HG03280 (cell line): Measurements from ENCODE around the gene ARFRP1.
"Not testable (repeated sequence)": the region's sequence is repeated elsewhere in the genome, so short reads cannot be mapped to it uniquely, and the experiment has no call there.

ENCODE experiments used
- ATAC-seq: cut with Tn5 transposase; IDR thresholded peaks from one replicate; pipeline ENCODE4 v1.9.1; 2021; ENCODE audit warnings: mild to moderate bottlenecking, moderate library complexity; ENCODE audit not compliant: unreplicated experiment

ARFRP1 gene

GRCh38 chr20:63678667-63679465 is 28.9 kb downstream of the ARFRP1 start:
- ATAC-seq = no peak

GRCh38 chr20:63678071-63678470 is 29.7 kb downstream of the ARFRP1 start:
- no peak for ATAC-seq

- ATAC-seq = no peak
These were observed 32.0 kb downstream of the ARFRP1 start for GRCh38 chr20:63675681-63676368.

GRCh38 chr20:63673951-63674350 is 33.8 kb downstream of the ARFRP1 start:
- no peak for ATAC-seq

- ATAC-seq = no peak
These were observed 35.1 kb downstream of the ARFRP1 start for GRCh38 chr20:63672666-63673065.

GRCh38 chr20:63671695-63672094 is 36.1 kb downstream of the ARFRP1 start:
- ATAC-seq = not testable (repeated sequence)

GRCh38 chr20:63668351-63668750 is 39.4 kb downstream of the ARFRP1 start:
- no peak for ATAC-seq

- no peak for ATAC-seq
These were observed 39.9 kb downstream of the ARFRP1 start for GRCh38 chr20:63667858-63668257.

- ATAC-seq = no peak
These were observed 42.1 kb downstream of the ARFRP1 start for GRCh38 chr20:63665708-63666107.

- no peak for ATAC-seq
These were observed 42.7 kb downstream of the ARFRP1 start for GRCh38 chr20:63664861-63665594.

- ATAC-seq = no peak
These were observed 43.5 kb downstream of the ARFRP1 start for GRCh38 chr20:63664143-63664851.

GRCh38 chr20:63663332-63664066 is 44.3 kb downstream of the ARFRP1 start:
- ATAC-seq = no peak

- ATAC-seq = no peak
These were observed 45.0 kb downstream of the ARFRP1 start for GRCh38 chr20:63662813-63663189.

- ATAC-seq = no peak
These were observed 45.6 kb downstream of the ARFRP1 start for GRCh38 chr20:63661959-63662812.

- no peak for ATAC-seq
These were observed 46.7 kb downstream of the ARFRP1 start for GRCh38 chr20:63661108-63661507.

GRCh38 chr20:63660622-63661021 is 47.2 kb downstream of the ARFRP1 start:
- no peak for ATAC-seq

- ATAC-seq = not testable (repeated sequence)
These were observed 47.6 kb downstream of the ARFRP1 start for GRCh38 chr20:63660174-63660573.

- ATAC-seq = no peak
These were observed 48.4 kb downstream of the ARFRP1 start for GRCh38 chr20:63659370-63659769.

- ATAC-seq = no peak
These were observed 49.0 kb downstream of the ARFRP1 start for GRCh38 chr20:63658749-63659187.
